RWPE1 (cell line): Measurements from ENCODE around the gene DNAH9.

Experiments
- CTCF ChIA-PET: fragments of 350-600 bp; sonication (Branson Sonifier 250); formaldehyde crosslinking; extraction: SDS; loops from one replicate; lab custom pipeline; 2021; lab: Yijun Ruan, JAX
- POLR2A ChIA-PET: fragments of 400-600 bp; formaldehyde crosslinking; extraction: SDS; loops from one replicate; lab custom pipeline; 2020; ENCODE audit warnings: antibody characterized with exemption; ENCODE audit not compliant: low non-redundant PET; lab: Yijun Ruan, JAX
- DNase-seq: peaks from one replicate; pipeline ENCODE4 v3.0.0; 2012; ENCODE audit warnings: low spot score
- H3K27ac ChIP-seq: fragments of 450-650 bp; 2 replicates; pipeline ENCODE4 v1.5.1; 2017
- TF ChIP-seq, protein P1 (sequence below): fragments of 450-650 bp; conservative IDR thresholded peaks from 2 replicates; pipeline ENCODE4 v1.5.1; 2017; ENCODE audit warnings: low read depth, mild to moderate bottlenecking

The DNAH9 gene

DNA sequence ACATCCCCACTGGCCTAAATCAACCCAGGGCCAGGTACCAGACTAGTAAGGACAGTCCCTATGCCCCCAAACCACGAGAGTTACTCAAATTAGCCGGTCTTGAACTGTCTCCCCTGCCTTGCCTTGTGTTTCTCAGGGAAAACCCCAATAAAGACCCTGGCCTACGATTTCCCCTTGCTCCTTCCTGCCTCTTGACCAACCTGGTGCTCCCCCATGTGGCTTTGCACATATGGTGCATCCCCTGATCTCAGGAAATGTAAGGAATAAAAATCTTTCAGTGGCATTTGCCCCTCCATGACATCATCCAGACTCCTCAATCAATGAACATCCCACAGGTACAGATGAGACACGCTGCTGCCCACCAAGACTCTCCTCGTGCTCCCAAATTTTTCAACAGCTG is 311.1 kb downstream of the DNAH9 start:
- DNase-seq = no peak
- TF ChIP-seq, protein P1, sequence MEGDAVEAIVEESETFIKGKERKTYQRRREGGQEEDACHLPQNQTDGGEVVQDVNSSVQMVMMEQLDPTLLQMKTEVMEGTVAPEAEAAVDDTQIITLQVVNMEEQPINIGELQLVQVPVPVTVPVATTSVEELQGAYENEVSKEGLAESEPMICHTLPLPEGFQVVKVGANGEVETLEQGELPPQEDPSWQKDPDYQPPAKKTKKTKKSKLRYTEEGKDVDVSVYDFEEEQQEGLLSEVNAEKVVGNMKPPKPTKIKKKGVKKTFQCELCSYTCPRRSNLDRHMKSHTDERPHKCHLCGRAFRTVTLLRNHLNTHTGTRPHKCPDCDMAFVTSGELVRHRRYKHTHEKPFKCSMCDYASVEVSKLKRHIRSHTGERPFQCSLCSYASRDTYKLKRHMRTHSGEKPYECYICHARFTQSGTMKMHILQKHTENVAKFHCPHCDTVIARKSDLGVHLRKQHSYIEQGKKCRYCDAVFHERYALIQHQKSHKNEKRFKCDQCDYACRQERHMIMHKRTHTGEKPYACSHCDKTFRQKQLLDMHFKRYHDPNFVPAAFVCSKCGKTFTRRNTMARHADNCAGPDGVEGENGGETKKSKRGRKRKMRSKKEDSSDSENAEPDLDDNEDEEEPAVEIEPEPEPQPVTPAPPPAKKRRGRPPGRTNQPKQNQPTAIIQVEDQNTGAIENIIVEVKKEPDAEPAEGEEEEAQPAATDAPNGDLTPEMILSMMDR = no peak
- ChIA-PET POLR2A (no interaction called here), CTCF (interaction anchor here (0.6 kb wide), 1 partner anchor 85 kb away, joined by 3 read pairs; no protein-coding TSS in a partner anchor)
- H3K27ac ChIP-seq = no peak overlapping the region

DNA sequence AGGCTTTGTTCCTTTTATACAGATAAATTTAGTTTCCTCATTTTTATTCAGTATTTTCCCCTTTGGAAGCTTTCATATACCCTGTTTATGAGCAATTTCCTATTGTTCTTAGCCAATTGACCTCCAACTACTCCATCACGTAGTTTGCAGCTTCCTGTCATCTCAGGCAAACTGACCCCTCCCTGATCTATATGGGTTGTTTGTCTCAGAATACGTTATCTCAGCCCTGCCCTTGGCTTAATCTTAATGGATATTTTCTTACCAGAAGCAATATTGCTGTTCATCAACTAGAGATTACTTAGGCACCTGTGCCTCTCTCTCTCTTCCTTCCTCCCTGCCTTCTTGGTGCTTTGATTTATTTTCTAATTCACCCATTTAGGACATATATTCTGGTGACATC is 317.8 kb downstream of the DNAH9 start:
- ChIA-PET POLR2A (no interaction called here), CTCF (interaction anchor here (0.6 kb wide), 1 partner anchor 19 kb away, joined by 5 read pairs; no protein-coding TSS in a partner anchor)
- no peak for DNase-seq
- no peak overlapping the region for H3K27ac ChIP-seq
- TF ChIP-seq, protein P1 = no peak

DNA sequence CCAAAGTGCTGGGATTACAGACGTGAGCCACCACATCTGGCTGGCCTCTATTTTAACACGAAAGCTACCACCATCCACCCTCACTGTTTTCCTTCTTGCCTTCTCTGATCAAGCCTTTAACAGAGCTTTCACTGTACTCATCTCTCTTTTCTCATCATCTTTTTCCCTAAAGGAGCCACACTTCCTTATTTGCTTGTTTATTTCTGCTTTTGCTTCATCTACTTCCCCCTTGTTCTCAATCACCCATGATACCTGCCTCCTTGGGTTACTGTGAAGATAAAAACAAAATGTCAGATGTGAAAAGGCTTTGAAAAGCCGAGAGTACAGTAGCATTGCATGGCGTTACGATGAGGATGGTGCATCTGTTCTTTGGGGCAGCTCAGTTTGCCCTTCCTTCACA is 319.1 kb downstream of the DNAH9 start:
- ChIA-PET POLR2A (no interaction called here), CTCF (no interaction called here)
- TF ChIP-seq, protein P1 = no peak
- no peak overlapping the region for H3K27ac ChIP-seq
- no peak for DNase-seq

DNA sequence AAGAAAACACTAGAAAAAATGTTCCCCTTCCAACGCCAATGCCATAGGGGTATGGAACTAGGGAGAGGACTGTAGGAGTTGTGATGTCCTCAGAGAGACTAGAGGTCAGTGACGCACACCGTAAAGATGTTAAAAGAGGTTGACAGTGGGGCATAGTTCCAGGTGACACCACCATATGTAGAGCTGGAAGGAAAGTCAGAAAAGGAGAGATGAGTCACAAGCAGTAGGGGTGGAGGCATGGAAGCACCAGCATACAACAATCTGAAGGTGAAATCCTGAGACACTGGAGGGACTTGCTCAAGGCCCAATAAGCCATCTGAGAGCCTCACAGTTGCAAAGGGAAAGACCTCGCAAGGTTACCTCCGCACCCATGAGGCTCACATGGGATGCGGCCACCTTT is 323.0 kb downstream of the DNAH9 start:
- TF ChIP-seq, protein P1 = no peak
- H3K27ac ChIP-seq = no peak overlapping the region
- POLR2A ChIA-PET = no interaction called here
- CTCF ChIA-PET = no interaction called here
- no peak for DNase-seq

DNA sequence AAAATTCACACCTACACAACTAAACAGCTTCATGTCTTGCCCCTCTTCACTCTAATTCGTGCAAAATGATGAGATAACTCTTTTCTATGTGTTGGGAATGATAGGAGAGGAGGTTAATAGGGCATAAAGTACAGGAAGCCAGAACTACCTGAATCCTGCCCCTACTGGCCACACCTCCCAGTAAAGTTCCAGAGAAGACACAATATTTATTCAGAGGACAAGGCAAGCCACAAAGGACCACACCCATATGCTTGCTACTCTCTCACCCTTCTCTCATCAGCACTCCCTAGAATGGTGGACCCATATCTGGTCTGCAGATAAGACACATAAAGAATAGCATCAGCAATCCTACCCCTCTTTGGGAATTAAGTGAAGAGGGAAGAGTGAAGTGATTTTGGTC is 324.4 kb downstream of the DNAH9 start:
- TF ChIP-seq, protein P1 = no peak
- no peak for DNase-seq
- no peak overlapping the region for H3K27ac ChIP-seq
- ChIA-PET POLR2A (no interaction called here), CTCF (no interaction called here)

DNA sequence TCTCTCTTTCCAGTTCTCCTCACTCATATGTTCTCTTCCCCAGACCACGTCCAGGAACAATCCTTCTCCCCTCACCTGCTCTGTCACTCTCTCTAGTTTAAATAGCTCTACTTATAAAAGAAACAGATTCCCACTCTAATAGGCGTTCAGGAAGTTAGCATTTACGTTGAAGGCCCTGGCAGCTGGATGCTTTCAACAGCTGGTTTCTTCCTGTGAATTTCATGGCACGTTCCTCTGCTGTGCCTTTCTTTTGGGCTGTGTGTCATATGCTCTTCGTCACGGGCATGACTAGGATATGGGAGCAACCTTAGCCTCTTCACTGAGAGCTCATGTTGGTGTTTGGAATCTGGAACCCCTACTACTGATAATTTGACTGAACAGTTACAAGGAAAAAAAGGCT is 325.8 kb downstream of the DNAH9 start:
- TF ChIP-seq, protein P1 = no peak
- CTCF ChIA-PET = interaction anchor here (1.2 kb wide), 1 partner anchor 12 kb away, joined by 5 read pairs; no protein-coding TSS in a partner anchor
- POLR2A ChIA-PET = no interaction called here
- H3K27ac ChIP-seq = no peak overlapping the region
- no peak for DNase-seq
